HepG2 (cell line): ENCODE results near the gene COMMD7. TPM values are rescaled to one million over a fixed set of nuclear protein-coding genes. Genes with fewer than 3 reads are reported as not detected.
"Not testable (repeated sequence)": the region's sequence is repeated elsewhere in the genome, so short reads cannot be mapped to it uniquely, and the experiment has no call there.

Source experiments
- ESRRA ChIP-seq: sonication (generic); formaldehyde crosslinking; IDR thresholded peaks from 2 replicates; pipeline ENCODE4 v1.5.1; 2020; ENCODE audit warnings: mild to moderate bottlenecking, low read depth, missing genetic modification reagents
- FOSL2 ChIP-seq: sonication (generic); formaldehyde crosslinking; IDR thresholded peaks from 2 replicates; pipeline ENCODE4 v1.4.0; 2020; ENCODE audit warnings: missing genetic modification reagents
- HNF4A ChIP-seq: sonication (generic); formaldehyde crosslinking; IDR thresholded peaks from 2 replicates; pipeline ENCODE4 v1.4.0; 2020; ENCODE audit warnings: missing genetic modification reagents
- KAT7 ChIP-seq: IDR thresholded peaks from 2 replicates; pipeline ENCODE4 v1.6.1; 2018; ENCODE audit warnings: borderline replicate concordance, missing compliant biosample characterization
- KDM1A ChIP-seq: IDR thresholded peaks from 2 replicates; pipeline ENCODE4 v1.6.1; 2016; ENCODE audit warnings: missing compliant biosample characterization
- MED1 ChIP-seq: sonication (generic); formaldehyde crosslinking; IDR thresholded peaks from 2 replicates; pipeline ENCODE4 v1.4.0; 2020; ENCODE audit warnings: missing genetic modification reagents
- MTA1 ChIP-seq: sonication (generic); formaldehyde crosslinking; IDR thresholded peaks from 2 replicates; pipeline ENCODE4 v1.4.0; 2020; ENCODE audit warnings: missing genetic modification reagents, mild to moderate bottlenecking, borderline replicate concordance
- SOX6 ChIP-seq, 2 experiments: fragments of 450-650 bp in 1 of 2; sonication (generic) in 1 of 2; formaldehyde crosslinking in 1 of 2; IDR thresholded peaks; 2 replicates each; pipeline versions ENCODE4 v1.4.0 to v1.6.1; 2017 to 2020; ENCODE audit warnings: antibody characterized with exemption in 1 of 2, mild to moderate bottlenecking in 1 of 2, missing genetic modification reagents in 1 of 2
- ZFY ChIP-seq: sonication (generic); formaldehyde crosslinking; IDR thresholded peaks from 2 replicates; pipeline ENCODE4 v1.4.0; 2020; ENCODE audit warnings: missing genetic modification reagents
- ZMAT3 ChIP-seq: sonication (generic); formaldehyde crosslinking; conservative IDR thresholded peaks from 2 replicates; pipeline ENCODE4 v1.7.0; 2021; ENCODE audit warnings: missing genetic modification reagents
- ZNF160 ChIP-seq: sonication (generic); formaldehyde crosslinking; IDR thresholded peaks from 2 replicates; pipeline ENCODE4 v1.8.0; 2022; ENCODE audit warnings: mild to moderate bottlenecking, inconsistent platforms, missing genetic modification reagents
- ZNF264 ChIP-seq: sonication (generic); formaldehyde crosslinking; IDR thresholded peaks from 2 replicates; pipeline ENCODE4 v1.4.0; 2020; ENCODE audit warnings: missing genetic modification reagents
- ZNF292 ChIP-seq: sonication (generic); formaldehyde crosslinking; IDR thresholded peaks from 2 replicates; pipeline ENCODE4 v1.8.1; 2022; ENCODE audit warnings: mild to moderate bottlenecking, low read depth, missing genetic modification reagents, borderline replicate concordance
- ZNF441 ChIP-seq: sonication (generic); formaldehyde crosslinking; IDR thresholded peaks from 2 replicates; pipeline ENCODE4 v1.7.0; 2021; ENCODE audit warnings: missing genetic modification reagents, borderline replicate concordance
- ZNF598 ChIP-seq: sonication (generic); formaldehyde crosslinking; IDR thresholded peaks from 2 replicates; pipeline ENCODE4 v1.5.1; 2020; ENCODE audit warnings: mild to moderate bottlenecking, missing genetic modification reagents, borderline replicate concordance
- polyA plus RNA-seq, 8 experiments: library from polyadenylated mRNA; depleted of rRNA in 3 of 8; stranded (reverse) in 7 of 8; unstranded in 1 of 8; fragments of >200 nt; fragmentation: Illumina TruSeq in 4 of 8; extraction: Trizol in 4 of 8; gene quantifications; 2 replicates each; pipeline versions ENCODE4 v1.2.1 to v1.2.3, GENCODE V29; 2011 to 2016; ENCODE audit warnings: low read depth in 4 of 8, missing spikeins in 1 of 8, mixed read lengths in 1 of 8; ENCODE audit not compliant: insufficient read depth in 1 of 8
- total RNA-seq, 5 experiments: library from RNA; depleted of rRNA; stranded (reverse); fragments of >200 nt; fragmentation: Illumina TruSeq; extraction: Trizol; gene quantifications; 2 replicates each; pipeline ENCODE4 v1.2.3, GENCODE V29; 2016; ENCODE audit warnings: low read depth in 1 of 5
- TF ChIP-seq, protein P1 (sequence below): sonication (generic); formaldehyde crosslinking; IDR thresholded peaks from 2 replicates; pipeline ENCODE4 v1.4.0; 2020; ENCODE audit warnings: low read depth, mild to moderate bottlenecking, missing genetic modification reagents
- TF ChIP-seq, protein P2 (sequence below): sonication (generic); formaldehyde crosslinking; IDR thresholded peaks from 2 replicates; pipeline ENCODE4 v1.4.0; 2020; ENCODE audit warnings: missing genetic modification reagents, borderline replicate concordance
- TF ChIP-seq, protein P3 (sequence below): sonication (generic); formaldehyde crosslinking; IDR thresholded peaks from 2 replicates; pipeline ENCODE4 v1.5.1; 2020; ENCODE audit warnings: missing genetic modification reagents, mild to moderate bottlenecking, borderline replicate concordance
- TF ChIP-seq, protein P4 (sequence below): IDR thresholded peaks from 2 replicates; pipeline ENCODE4 v1.4.0; 2020; ENCODE audit warnings: mild to moderate bottlenecking, missing genetic modification reagents

The COMMD7 gene
- total and polyA plus RNA-seq, 2 of the 13 experiments (the other 11 are each of a cell fraction or from before 2014, with no cell fraction given), result 42.1 to 53.3 TPM

DNA sequence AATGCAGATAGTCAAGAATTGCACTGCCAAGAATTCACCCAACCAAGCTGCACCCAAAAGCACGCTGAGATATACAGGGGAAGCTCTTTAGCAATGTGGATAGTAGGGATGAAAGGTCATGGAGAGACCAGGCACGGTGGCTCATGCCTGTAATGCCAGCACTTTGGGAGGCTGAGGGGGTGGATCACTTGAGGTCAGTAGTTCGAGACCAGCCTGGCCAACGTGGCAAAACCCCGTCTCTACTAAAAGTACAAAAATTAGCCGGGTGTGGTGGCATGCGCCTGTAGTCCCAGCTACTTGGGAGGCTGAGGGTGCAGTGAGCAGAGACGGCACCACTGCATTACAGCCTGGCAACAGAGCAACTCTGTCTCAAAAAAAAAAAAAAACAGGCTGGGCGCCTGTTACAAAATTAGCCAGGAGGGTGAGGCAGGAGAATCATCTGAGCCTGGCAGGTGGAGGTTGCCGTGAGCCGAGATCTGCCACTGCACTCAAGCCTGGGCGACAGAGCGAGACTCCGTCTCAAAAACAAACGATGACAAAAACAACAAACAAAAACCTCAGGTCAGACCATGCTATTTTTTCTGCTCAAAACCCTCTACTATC is 34.1 kb downstream of the COMMD7 start (continued):
- TF ChIP-seq ZNF441 (CRISPR knock-in tag) (peak; percentile 100), KAT7 (peak; percentile 37; the same call in 1 of the 2 replicates), ZNF160 (CRISPR knock-in tag) (0 out of 2 replicates have a peak, but pooled peaks have one; percentile 38), ZNF264 (CRISPR knock-in tag) (peak; percentile 66; the same call in 1 of the 2 replicates), KDM1A (CRISPR knock-in tag) (peak; percentile 87; the same call in 1 of the 2 replicates), HNF4A (peak; percentile 88), MED1 (peak; percentile 9; the same call in 1 of the 2 replicates), ESRRA (CRISPR knock-in tag) (peak; percentile 66; the same call in 1 of the 2 replicates), MTA1 (CRISPR knock-in tag) (peak; percentile 64; the same call in 1 of the 2 replicates), ZFY (CRISPR knock-in tag) (peak; percentile 28), ZNF292 (CRISPR knock-in tag) (peak; percentile 50; the same call in 1 of the 2 replicates), ZMAT3 (CRISPR knock-in tag) (peak; percentile 63; the same call in 1 of the 2 replicates), SOX6 (CRISPR knock-in tag; IDR thresholded peaks at IDR 0.05) (peak; percentile 68), ZNF598 (CRISPR knock-in tag) (0 out of 2 replicates have a peak, but pooled peaks have one; percentile 30), FOSL2 (CRISPR knock-in tag) (peak; percentile 9; the same call in 1 of the 2 replicates)
- TF ChIP-seq, protein P1, sequence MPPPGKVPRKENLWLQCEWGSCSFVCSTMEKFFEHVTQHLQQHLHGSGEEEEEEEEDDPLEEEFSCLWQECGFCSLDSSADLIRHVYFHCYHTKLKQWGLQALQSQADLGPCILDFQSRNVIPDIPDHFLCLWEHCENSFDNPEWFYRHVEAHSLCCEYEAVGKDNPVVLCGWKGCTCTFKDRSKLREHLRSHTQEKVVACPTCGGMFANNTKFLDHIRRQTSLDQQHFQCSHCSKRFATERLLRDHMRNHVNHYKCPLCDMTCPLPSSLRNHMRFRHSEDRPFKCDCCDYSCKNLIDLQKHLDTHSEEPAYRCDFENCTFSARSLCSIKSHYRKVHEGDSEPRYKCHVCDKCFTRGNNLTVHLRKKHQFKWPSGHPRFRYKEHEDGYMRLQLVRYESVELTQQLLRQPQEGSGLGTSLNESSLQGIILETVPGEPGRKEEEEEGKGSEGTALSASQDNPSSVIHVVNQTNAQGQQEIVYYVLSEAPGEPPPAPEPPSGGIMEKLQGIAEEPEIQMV, result 0 out of 2 replicates have a peak, but pooled peaks have one; percentile 4
- TF ChIP-seq, protein P2, sequence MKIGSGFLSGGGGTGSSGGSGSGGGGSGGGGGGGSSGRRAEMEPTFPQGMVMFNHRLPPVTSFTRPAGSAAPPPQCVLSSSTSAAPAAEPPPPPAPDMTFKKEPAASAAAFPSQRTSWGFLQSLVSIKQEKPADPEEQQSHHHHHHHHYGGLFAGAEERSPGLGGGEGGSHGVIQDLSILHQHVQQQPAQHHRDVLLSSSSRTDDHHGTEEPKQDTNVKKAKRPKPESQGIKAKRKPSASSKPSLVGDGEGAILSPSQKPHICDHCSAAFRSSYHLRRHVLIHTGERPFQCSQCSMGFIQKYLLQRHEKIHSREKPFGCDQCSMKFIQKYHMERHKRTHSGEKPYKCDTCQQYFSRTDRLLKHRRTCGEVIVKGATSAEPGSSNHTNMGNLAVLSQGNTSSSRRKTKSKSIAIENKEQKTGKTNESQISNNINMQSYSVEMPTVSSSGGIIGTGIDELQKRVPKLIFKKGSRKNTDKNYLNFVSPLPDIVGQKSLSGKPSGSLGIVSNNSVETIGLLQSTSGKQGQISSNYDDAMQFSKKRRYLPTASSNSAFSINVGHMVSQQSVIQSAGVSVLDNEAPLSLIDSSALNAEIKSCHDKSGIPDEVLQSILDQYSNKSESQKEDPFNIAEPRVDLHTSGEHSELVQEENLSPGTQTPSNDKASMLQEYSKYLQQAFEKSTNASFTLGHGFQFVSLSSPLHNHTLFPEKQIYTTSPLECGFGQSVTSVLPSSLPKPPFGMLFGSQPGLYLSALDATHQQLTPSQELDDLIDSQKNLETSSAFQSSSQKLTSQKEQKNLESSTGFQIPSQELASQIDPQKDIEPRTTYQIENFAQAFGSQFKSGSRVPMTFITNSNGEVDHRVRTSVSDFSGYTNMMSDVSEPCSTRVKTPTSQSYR (CRISPR knock-in tag), result peak; percentile 47; the same call in 1 of the 2 replicates
- TF ChIP-seq, protein P3, sequence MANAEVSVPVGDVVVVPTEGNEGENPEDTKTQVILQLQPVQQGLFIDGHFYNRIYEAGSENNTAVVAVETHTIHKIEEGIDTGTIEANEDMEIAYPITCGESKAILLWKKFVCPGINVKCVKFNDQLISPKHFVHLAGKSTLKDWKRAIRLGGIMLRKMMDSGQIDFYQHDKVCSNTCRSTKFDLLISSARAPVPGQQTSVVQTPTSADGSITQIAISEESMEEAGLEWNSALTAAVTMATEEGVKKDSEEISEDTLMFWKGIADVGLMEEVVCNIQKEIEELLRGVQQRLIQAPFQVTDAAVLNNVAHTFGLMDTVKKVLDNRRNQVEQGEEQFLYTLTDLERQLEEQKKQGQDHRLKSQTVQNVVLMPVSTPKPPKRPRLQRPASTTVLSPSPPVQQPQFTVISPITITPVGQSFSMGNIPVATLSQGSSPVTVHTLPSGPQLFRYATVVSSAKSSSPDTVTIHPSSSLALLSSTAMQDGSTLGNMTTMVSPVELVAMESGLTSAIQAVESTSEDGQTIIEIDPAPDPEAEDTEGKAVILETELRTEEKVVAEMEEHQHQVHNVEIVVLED (CRISPR knock-in tag), result peak; percentile 31; the same call in 1 of the 2 replicates
- TF ChIP-seq SOX6 (IDR thresholded peaks at IDR 0.05), result not testable (repeated sequence)
- TF ChIP-seq, protein P4, sequence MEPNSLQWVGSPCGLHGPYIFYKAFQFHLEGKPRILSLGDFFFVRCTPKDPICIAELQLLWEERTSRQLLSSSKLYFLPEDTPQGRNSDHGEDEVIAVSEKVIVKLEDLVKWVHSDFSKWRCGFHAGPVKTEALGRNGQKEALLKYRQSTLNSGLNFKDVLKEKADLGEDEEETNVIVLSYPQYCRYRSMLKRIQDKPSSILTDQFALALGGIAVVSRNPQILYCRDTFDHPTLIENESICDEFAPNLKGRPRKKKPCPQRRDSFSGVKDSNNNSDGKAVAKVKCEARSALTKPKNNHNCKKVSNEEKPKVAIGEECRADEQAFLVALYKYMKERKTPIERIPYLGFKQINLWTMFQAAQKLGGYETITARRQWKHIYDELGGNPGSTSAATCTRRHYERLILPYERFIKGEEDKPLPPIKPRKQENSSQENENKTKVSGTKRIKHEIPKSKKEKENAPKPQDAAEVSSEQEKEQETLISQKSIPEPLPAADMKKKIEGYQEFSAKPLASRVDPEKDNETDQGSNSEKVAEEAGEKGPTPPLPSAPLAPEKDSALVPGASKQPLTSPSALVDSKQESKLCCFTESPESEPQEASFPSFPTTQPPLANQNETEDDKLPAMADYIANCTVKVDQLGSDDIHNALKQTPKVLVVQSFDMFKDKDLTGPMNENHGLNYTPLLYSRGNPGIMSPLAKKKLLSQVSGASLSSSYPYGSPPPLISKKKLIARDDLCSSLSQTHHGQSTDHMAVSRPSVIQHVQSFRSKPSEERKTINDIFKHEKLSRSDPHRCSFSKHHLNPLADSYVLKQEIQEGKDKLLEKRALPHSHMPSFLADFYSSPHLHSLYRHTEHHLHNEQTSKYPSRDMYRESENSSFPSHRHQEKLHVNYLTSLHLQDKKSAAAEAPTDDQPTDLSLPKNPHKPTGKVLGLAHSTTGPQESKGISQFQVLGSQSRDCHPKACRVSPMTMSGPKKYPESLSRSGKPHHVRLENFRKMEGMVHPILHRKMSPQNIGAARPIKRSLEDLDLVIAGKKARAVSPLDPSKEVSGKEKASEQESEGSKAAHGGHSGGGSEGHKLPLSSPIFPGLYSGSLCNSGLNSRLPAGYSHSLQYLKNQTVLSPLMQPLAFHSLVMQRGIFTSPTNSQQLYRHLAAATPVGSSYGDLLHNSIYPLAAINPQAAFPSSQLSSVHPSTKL, result peak; percentile 54; the same call in 1 of the 2 replicates
